Mesendoderm (in vitro differentiated cells): Measurements from ENCODE around the gene RAP1B. TPM values are rescaled to one million over a fixed set of nuclear protein-coding genes. Genes with fewer than 3 reads are reported as not detected.
A peak's percentile ranks its signal among the peaks of the same experiment; 100 is the strongest.

Source experiments
- DNase-seq: peaks from one replicate; pipeline ENCODE4 v3.0.0; 2013
- H2AK5ac ChIP-seq: 2 replicates; pipeline ENCODE4 v1.6.1; 2013; ENCODE audit warnings: low read length, inconsistent platforms
- H2BK120ac ChIP-seq: 2 replicates; pipeline ENCODE4 v1.6.1; 2013; ENCODE audit warnings: low read depth, mild to moderate bottlenecking, low read length, moderate library complexity, mixed read lengths
- H2BK15ac ChIP-seq: replicated peaks from 2 replicates; pipeline ENCODE4 v1.6.1; 2013; ENCODE audit warnings: low read depth, mild to moderate bottlenecking, moderate library complexity
- H2BK5ac ChIP-seq: 2 replicates; pipeline ENCODE4 v1.6.1; 2013; ENCODE audit warnings: low read length, inconsistent platforms
- H3K18ac ChIP-seq: 2 replicates; pipeline ENCODE4 v1.6.1; 2013; ENCODE audit warnings: mild to moderate bottlenecking, low read length, mixed read lengths
- H3K23ac ChIP-seq: one replicate; pipeline ENCODE4 v1.6.1; 2013; ENCODE audit warnings: low read length
- H3K27ac ChIP-seq: 2 replicates; pipeline ENCODE4 v1.5.1; 2013; ENCODE audit warnings: low read depth, mild to moderate bottlenecking, inconsistent platforms, low read length, moderate library complexity
- H3K27me3 ChIP-seq: 2 replicates; pipeline ENCODE4 v1.6.1; 2013; ENCODE audit warnings: low read length, control low read depth, mild to moderate bottlenecking, inconsistent platforms; ENCODE audit not compliant: insufficient read depth, poor library complexity
- H3K36me3 ChIP-seq: 2 replicates; pipeline ENCODE4 v1.6.1; 2013; ENCODE audit warnings: low read length, inconsistent platforms; ENCODE audit not compliant: control insufficient read depth, insufficient read depth
- H3K4ac ChIP-seq: one replicate; pipeline ENCODE4 v1.6.1; 2013; ENCODE audit warnings: low read depth, mild to moderate bottlenecking, low read length, moderate library complexity
- H3K4me1 ChIP-seq: 2 replicates; pipeline ENCODE4 v1.6.1; 2013; ENCODE audit warnings: low read depth, low read length, inconsistent platforms; ENCODE audit not compliant: control insufficient read depth
- H3K4me2 ChIP-seq: 2 replicates; pipeline ENCODE4 v1.6.1; 2013; ENCODE audit warnings: low read length
- H3K4me3 ChIP-seq: 2 replicates; pipeline ENCODE4 v1.5.1; 2013; ENCODE audit warnings: mild to moderate bottlenecking, low read length
- H3K56ac ChIP-seq: one replicate; pipeline ENCODE4 v1.6.1; 2013; ENCODE audit warnings: low read length
- H3K79me1 ChIP-seq: 2 replicates; pipeline ENCODE4 v1.6.1; 2013; ENCODE audit warnings: low read length, inconsistent platforms
- H3K79me2 ChIP-seq: 2 replicates; pipeline ENCODE4 v1.6.1; 2013; ENCODE audit warnings: mild to moderate bottlenecking, low read length; ENCODE audit not compliant: control insufficient read depth, insufficient read depth
- H3K9ac ChIP-seq: 2 replicates; pipeline ENCODE4 v1.6.1; 2013; ENCODE audit warnings: low read length, inconsistent platforms
- H4K5ac ChIP-seq: one replicate; pipeline ENCODE4 v1.6.1; 2013; ENCODE audit warnings: low read length
- H4K8ac ChIP-seq: one replicate; pipeline ENCODE4 v1.6.1; 2013; ENCODE audit warnings: low read depth, mild to moderate bottlenecking, control low read depth, low read length, moderate library complexity
- WGBS: extraction: QIAGEN DNeasy Blood & Tissue Kit; methylation state at CpG from one replicate; pipeline ENCODE4 v1.1.7; 2013; ENCODE audit warnings: low lambda C conversion rate, missing lambda C conversion rate; ENCODE audit not compliant: insufficient coverage; ENCODE audit errors: extremely low coverage; 5-methylcytosine and 5-hydroxymethylcytosine counted together
- polyA plus RNA-seq, 2 experiments: library from polyadenylated mRNA; stranded (reverse); fragments of 200-250 nt; gene quantifications; one replicate each; pipeline ENCODE4 v1.2.3, GENCODE V29; 2013

Gene RAP1B
- 121 TPM for polyA plus RNA-seq (2013, experiment 1 of 2)
- 122 TPM for polyA plus RNA-seq (2013, experiment 2 of 2)

DNA sequence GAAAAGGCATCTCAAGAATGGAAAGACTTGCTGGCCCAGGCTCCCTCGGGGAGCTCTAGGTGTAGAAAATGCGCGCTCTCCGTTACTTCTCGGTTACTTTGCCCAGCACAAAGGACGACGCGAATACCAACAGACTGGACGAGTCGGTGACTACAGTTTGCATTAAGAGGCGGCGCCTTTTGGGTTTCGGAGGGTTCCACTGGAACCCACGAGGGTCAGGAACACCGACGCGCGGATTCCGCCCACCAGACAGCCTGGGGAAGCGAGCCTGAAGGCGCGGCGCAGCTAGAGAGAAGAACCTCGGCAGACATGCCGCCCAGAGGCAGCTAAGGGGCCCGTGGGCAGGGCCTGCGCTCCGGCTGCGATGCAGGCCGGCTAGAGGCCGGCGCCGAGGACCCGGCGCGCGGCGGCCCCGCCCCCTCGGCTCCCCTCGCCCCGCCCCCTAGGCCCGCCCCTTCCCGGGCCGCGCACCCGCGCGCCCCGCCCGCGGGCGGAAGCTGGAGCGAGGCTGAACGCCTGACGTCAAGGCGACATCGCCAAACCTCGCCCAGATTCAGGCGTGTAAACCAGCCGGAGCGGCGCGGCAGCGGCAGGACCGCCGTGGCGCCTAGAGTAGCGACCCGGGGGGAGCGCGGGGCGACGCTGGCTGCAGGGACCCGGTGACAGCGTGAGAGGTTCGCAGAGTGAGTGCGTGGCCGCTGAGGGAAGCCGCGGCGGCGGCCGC, at the start of gene RAP1B:
RAP1B (plus strand) TSS at position 530 of the 724 bp plus-strand sequence. CDS start 37,826 bp downstream, outside the sequence.
- Histone ChIP-seq H3K27ac (peak within 1 kb of the TSS; percentile 100), H3K4me3 (peak within 1 kb of the TSS; percentile 90), H3K4me2 (peak within 1 kb of the TSS; percentile 80), H3K9ac (peak within 1 kb of the TSS; percentile 93), H2AK5ac (no peak within 1 kb of the TSS), H3K4ac (peak within 1 kb of the TSS; percentile 89), H3K56ac (peak within 1 kb of the TSS; percentile 94), H2BK15ac (no peak within 1 kb of the TSS), H3K23ac (peak within 1 kb of the TSS; percentile 15), H2BK120ac (peak within 1 kb of the TSS; percentile 96), H3K27me3 (no peaks in the 10 kb centered on the region), H3K4me1 (peaks cover 4% of the 10 kb centered on the region), H2BK5ac (peak within 1 kb of the TSS; percentile 68), H3K79me1 (no peaks in the 10 kb centered on the region), H3K36me3 (no peaks in the 10 kb centered on the region), H3K18ac (peak within 1 kb of the TSS; percentile 100), H4K8ac (peak within 1 kb of the TSS; percentile 76), H4K5ac (no peak within 1 kb of the TSS), H3K79me2 (peaks cover 37% of the 10 kb centered on the region)
- DNase-seq = peak; percentile 93
- no CpG with 5 or more reads among the region's 84 CpGs for WGBS

DNA sequence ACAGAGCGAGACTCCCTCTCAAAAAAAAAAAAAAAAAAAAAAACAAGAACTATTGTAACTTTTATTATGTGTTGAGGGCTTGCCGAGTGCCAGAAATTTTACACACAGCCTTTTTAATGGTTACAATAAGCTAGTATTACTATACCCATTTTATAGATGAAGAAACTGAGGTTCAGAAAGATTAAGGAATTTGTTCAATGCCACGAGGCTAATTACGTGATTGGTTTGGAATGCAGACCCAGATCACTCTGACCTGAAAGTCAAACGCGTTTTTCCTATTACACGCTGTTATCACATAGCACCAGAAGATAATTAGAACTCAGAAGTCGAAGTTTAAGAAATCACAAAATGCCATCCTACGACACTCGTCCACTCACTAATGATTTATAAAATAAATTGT, 48.9 kb upstream of the RAP1B start:
- H2AK5ac ChIP-seq = no peak overlapping the region
- H2BK5ac ChIP-seq = no peak overlapping the region
- H3K4ac ChIP-seq = no peak overlapping the region
- no peaks in the 10 kb centered on the region for H3K27me3 ChIP-seq
- DNase-seq = peak; percentile 38
- H3K79me1 ChIP-seq = no peaks in the 10 kb centered on the region
- no peak overlapping the region for H3K9ac ChIP-seq
- H3K4me1 ChIP-seq = peaks cover 2% of the 10 kb centered on the region
- no peak overlapping the region for H3K23ac ChIP-seq
- no peaks in the 10 kb centered on the region for H3K36me3 ChIP-seq
- H3K18ac ChIP-seq = no peak overlapping the region
- H3K4me2 ChIP-seq = no peak overlapping the region
- no peak overlapping the region for H2BK15ac ChIP-seq
- no peak overlapping the region for H3K56ac ChIP-seq
- H3K27ac ChIP-seq = no peak overlapping the region
- no peak overlapping the region for H4K8ac ChIP-seq
- H2BK120ac ChIP-seq = no peak overlapping the region
- WGBS = no CpG with 5 or more reads among the region's 10 CpGs
- H3K79me2 ChIP-seq = no peaks in the 10 kb centered on the region
- no peak overlapping the region for H4K5ac ChIP-seq
- H3K4me3 ChIP-seq = no peak overlapping the region

DNA sequence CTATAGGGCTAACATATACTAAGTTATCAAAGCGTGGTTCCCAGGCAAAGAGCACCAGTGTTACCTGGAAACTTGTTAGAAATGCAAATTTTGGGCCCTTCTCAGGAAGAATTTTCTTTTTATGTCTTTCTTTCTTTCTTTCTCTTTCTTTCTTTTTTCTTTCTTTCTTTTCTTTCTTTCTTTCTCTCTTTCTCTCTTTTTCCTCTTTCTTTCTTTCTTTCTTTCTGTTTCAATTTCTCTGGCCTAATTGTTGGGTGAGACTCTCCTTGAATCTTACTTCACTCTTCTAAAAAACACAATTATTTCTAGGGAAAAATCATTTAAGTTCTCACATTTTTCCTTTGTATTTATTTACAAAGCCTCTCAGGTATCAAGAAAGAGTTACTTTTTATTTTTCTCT, 46.5 kb upstream of the RAP1B start:
- H4K5ac ChIP-seq = no peak overlapping the region
- H3K56ac ChIP-seq = no peak overlapping the region
- DNase-seq = no peak
- no peak overlapping the region for H2BK5ac ChIP-seq
- H3K4me1 ChIP-seq = peaks cover 2% of the 10 kb centered on the region
- no peak overlapping the region for H3K9ac ChIP-seq
- H3K27me3 ChIP-seq = no peaks in the 10 kb centered on the region
- H3K27ac ChIP-seq = no peak overlapping the region
- no peak overlapping the region for H3K4me3 ChIP-seq
- no CpG with 5 or more reads among the region's 1 CpG for WGBS
- H3K36me3 ChIP-seq = no peaks in the 10 kb centered on the region
- H3K4me2 ChIP-seq = no peak overlapping the region
- no peak overlapping the region for H4K8ac ChIP-seq
- H2BK15ac ChIP-seq = no peak overlapping the region
- H3K18ac ChIP-seq = no peak overlapping the region
- H2AK5ac ChIP-seq = no peak overlapping the region
- no peak overlapping the region for H3K23ac ChIP-seq
- H3K79me2 ChIP-seq = no peaks in the 10 kb centered on the region
- H3K4ac ChIP-seq = no peak overlapping the region
- H2BK120ac ChIP-seq = no peak overlapping the region
- no peaks in the 10 kb centered on the region for H3K79me1 ChIP-seq

DNA sequence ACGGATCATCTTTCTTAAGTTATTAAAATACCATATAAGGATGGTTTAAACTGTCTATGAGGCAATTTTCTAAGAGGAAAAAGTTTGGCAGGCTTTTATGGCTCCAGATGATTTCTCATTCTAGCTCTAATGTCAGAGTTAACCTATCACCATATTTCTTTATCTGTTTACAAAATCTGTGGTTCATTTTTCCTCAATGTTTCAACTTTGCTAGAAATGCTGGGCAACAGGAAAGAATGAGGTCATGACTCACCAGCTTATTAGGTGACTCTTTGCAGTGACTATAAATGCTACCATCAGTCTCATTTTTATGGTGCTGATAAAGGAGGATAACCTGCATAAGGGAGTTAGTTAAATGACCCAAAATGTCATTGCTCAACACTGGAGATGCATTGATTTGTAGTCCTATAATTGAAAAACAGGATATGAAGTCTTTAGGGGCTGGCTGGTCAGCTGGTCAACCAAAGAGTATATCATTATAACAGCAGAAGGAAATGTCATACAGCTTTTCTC, 45.3 kb upstream of the RAP1B start:
- Histone ChIP-seq H2BK120ac (no peak overlapping the region), H3K4ac (no peak overlapping the region), H3K79me1 (no peaks in the 10 kb centered on the region), H3K9ac (no peak overlapping the region), H3K56ac (no peak overlapping the region), H2AK5ac (no peak overlapping the region), H3K36me3 (no peaks in the 10 kb centered on the region), H2BK5ac (no peak overlapping the region), H4K8ac (no peak overlapping the region), H3K23ac (no peak overlapping the region), H3K18ac (no peak overlapping the region), H3K79me2 (no peaks in the 10 kb centered on the region), H3K4me1 (peaks cover under 1% of the 10 kb centered on the region), H3K4me3 (no peak overlapping the region), H2BK15ac (no peak overlapping the region), H3K27me3 (no peaks in the 10 kb centered on the region), H3K27ac (no peak overlapping the region), H3K4me2 (no peak overlapping the region), H4K5ac (no peak overlapping the region)
- WGBS = no CpG with 5 or more reads among the region's 1 CpG
- no peak for DNase-seq

DNA sequence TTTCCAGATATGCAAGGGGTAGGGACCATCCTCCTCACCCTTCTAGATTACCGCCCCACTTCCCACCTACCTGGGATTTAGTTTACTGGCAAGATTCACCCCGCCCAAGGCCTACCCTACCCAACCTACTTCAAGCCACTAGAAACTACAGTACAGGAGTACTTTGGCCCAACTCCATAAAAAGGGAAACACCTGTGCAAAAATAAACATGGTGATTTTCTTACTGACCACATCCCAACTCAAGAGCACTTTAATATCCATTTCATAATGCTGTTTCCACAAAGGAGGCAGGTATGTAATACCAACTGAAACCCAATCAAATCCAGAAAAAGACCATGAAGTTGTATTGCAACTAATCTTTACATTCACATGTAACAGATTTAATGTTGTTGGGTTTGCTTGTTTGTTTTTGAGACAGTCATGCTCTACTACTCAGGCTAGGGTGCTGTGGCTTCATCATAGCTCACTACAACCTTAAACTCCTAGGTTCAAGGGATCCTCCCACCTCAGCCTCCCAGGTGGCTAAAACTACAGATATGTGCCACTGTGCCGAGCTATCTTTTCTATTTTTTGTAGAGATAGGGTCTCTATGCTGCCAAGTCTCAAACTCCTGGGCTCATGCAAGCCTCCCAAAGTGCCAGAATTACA, 41.7 kb upstream of the RAP1B start:
- Histone ChIP-seq H3K4me1 (no peaks in the 10 kb centered on the region), H4K5ac (no peak overlapping the region), H3K4me3 (no peak overlapping the region), H3K79me1 (no peaks in the 10 kb centered on the region), H3K23ac (no peak overlapping the region), H2BK15ac (no peak overlapping the region), H4K8ac (no peak overlapping the region), H3K4me2 (no peak overlapping the region), H2BK5ac (no peak overlapping the region), H3K9ac (no peak overlapping the region), H2AK5ac (no peak overlapping the region), H3K18ac (no peak overlapping the region), H3K79me2 (no peaks in the 10 kb centered on the region), H3K4ac (no peak overlapping the region), H3K27me3 (no peaks in the 10 kb centered on the region), H3K27ac (no peak overlapping the region), H2BK120ac (no peak overlapping the region), H3K36me3 (no peaks in the 10 kb centered on the region), H3K56ac (no peak overlapping the region)
- DNase-seq = no peak
- no CpG with 5 or more reads among the region's 3 CpGs for WGBS
